ENCODE results near the gene INVS. TPM values are rescaled to one million over a fixed set of nuclear protein-coding genes. Genes with fewer than 3 reads are reported as not detected.

INVS gene
- total and polyA plus RNA-seq, 12 donors, result 1.6 to 8.0 (median 5.5) TPM

GRCh38 chr9:100111235-100111634 lies 12.2 kb downstream of the INVS start:
- Histone ChIP-seq H3K27me3 (no peaks in the 10 kb centered on the region), H3K4me1 (peaks cover 0 to 28% (median 16%) of the 10 kb centered on the region in 9 donors), H3K4me3 (peak overlapping the region in 1 of 10 donors; percentile 3), H3K27ac (peak overlapping the region in 9 of 10 donors; percentile 7 to 67 (median 59)), H3K36me3 (peaks cover 0 to 68% (median 19%) of the 10 kb centered on the region in 9 donors), H3K9me3 (peaks cover 0 to 3% (median 0%) of the 10 kb centered on the region in 11 donors)
- no peak for TF ChIP-seq CTCF (IDR thresholded peaks at IDR 0.05)
- DNase-seq (peak; percentile 81 to 83), ATAC-seq (peak; percentile 95 to 99 (median 98))
- WGBS, 2 donors, result 26 to 32% methylated on average over 4 of the region's 4 CpGs
- intact Hi-C loops (cut with DNase I), result loop anchor here in 3 of 10 donors (5.0 to 10.0 kb wide), 3 partner anchors 46 to 104 kb away; no protein-coding TSS in a partner anchor

- WGBS, 2 donors, result 90 to 97% methylated on average over 2 of the region's 2 CpGs
- Histone ChIP-seq H3K9me3 (peaks cover 0 to 3% (median 0%) of the 10 kb centered on the region in 11 donors), H3K36me3 (peaks cover 0 to 52% (median 7%) of the 10 kb centered on the region in 9 donors), H3K27ac (no peak overlapping the region), H3K27me3 (no peaks in the 10 kb centered on the region), H3K4me3 (no peak overlapping the region), H3K4me1 (peaks cover 0 to 28% (median 16%) of the 10 kb centered on the region in 9 donors)
- TF ChIP-seq CTCF (IDR thresholded peaks at IDR 0.05), result no peak
- ATAC-seq, result no peak
- DNase-seq, result no peak
- intact Hi-C loops (cut with DNase I), result loop anchor here in 3 of 10 donors (5.0 to 10.0 kb wide), 3 partner anchors 48 to 102 kb away; no protein-coding TSS in a partner anchor
These were observed 13.8 kb downstream of the INVS start for GRCh38 chr9:100112677-100113336.

- WGBS, 2 donors, result 97 to 98% methylated on average over 25 of the region's 25 CpGs
These were observed 18.3 kb downstream of the INVS start for GRCh38 chr9:100117316-100117715.

GRCh38 chr9:100120286-100120685 lies 21.2 kb downstream of the INVS start:
- TF ChIP-seq CTCF (IDR thresholded peaks at IDR 0.05), result no peak
- intact Hi-C loops (cut with DNase I), result no loop called here
- 95% methylated on average over 2 of the region's 2 CpGs for WGBS, 2 donors

More at GRCh38 chr9:100117316-100117715, 18.3 kb downstream of the INVS start:
- no peak overlapping the region for H3K27ac ChIP-seq
- TF ChIP-seq CTCF (IDR thresholded peaks at IDR 0.05), result no peak
- H3K4me3 ChIP-seq, result no peak overlapping the region
- ATAC-seq (no peak), DNase-seq (no peak)
- peaks cover 0 to 5% (median 0%) of the 10 kb centered on the region in 9 donors for H3K4me1 ChIP-seq
- no peaks in the 10 kb centered on the region for H3K27me3 ChIP-seq
- H3K9me3 ChIP-seq, result peaks cover 0 to 3% (median 0%) of the 10 kb centered on the region in 11 donors
- intact Hi-C loops (cut with DNase I), result loop anchor here in 2 of 10 donors (10.0 kb wide), 2 partner anchors 53 to 97 kb away; no protein-coding TSS in a partner anchor
- H3K36me3 ChIP-seq, result peaks cover 0 to 54% (median 0%) of the 10 kb centered on the region in 9 donors

More at GRCh38 chr9:100120286-100120685, 21.2 kb downstream of the INVS start:
- H3K27ac ChIP-seq, result no peak overlapping the region
- ATAC-seq (no peak), DNase-seq (no peak)
- peaks cover 0 to 44% (median 0%) of the 10 kb centered on the region in 9 donors for H3K36me3 ChIP-seq
- no peak overlapping the region for H3K4me3 ChIP-seq
- no peaks in the 10 kb centered on the region for H3K4me1 ChIP-seq
- H3K27me3 ChIP-seq, result no peaks in the 10 kb centered on the region
- peaks cover 0 to 8% (median 0%) of the 10 kb centered on the region in 11 donors for H3K9me3 ChIP-seq

Data from heart right ventricle (tissue), 16 donors.